Stimulated activated effector memory CD8-positive, alpha-beta T cell treated with anti-CD3 and anti-CD28 coated beads, Interleukin-12 subunit alpha, Interleukin-12 subunit beta, amount 100 ng/mL, for 72 hours (primary cell): Measurements from ENCODE around the gene ABHD6.
"Not testable (repeated sequence)": the region's sequence is repeated elsewhere in the genome, so short reads cannot be mapped to it uniquely, and the experiment has no call there.

Experiments
- ATAC-seq: fragments of 150-1000 bp; cut with Tn5 transposase; 2 replicates; pipeline ENCODE4 v1.10.0; 2021
- DNase-seq, 2 donors: peaks; one replicate each; pipeline ENCODE4 v3.0.0; 2021 to 2022; ENCODE audit warnings: low spot score in 2 of 2
- H3K27ac Mint-ChIP-seq: one replicate; pipeline ENCODE4 v1.8.0; 2022; ENCODE audit warnings: mild to moderate bottlenecking, mixed read lengths
- H3K36me3 Mint-ChIP-seq: one replicate; pipeline ENCODE4 v1.8.0; 2022; ENCODE audit warnings: mild to moderate bottlenecking, mixed read lengths
- H3K4me1 Mint-ChIP-seq: one replicate; pipeline ENCODE4 v1.8.0; 2022; ENCODE audit warnings: mixed read lengths
- H3K4me3 Mint-ChIP-seq: one replicate; pipeline ENCODE4 v1.8.0; 2022; ENCODE audit warnings: mild to moderate bottlenecking, mixed read lengths
- H3K9me3 Mint-ChIP-seq: one replicate; pipeline ENCODE4 v1.8.0; 2022; ENCODE audit warnings: mixed read lengths

Gene ABHD6

DNA sequence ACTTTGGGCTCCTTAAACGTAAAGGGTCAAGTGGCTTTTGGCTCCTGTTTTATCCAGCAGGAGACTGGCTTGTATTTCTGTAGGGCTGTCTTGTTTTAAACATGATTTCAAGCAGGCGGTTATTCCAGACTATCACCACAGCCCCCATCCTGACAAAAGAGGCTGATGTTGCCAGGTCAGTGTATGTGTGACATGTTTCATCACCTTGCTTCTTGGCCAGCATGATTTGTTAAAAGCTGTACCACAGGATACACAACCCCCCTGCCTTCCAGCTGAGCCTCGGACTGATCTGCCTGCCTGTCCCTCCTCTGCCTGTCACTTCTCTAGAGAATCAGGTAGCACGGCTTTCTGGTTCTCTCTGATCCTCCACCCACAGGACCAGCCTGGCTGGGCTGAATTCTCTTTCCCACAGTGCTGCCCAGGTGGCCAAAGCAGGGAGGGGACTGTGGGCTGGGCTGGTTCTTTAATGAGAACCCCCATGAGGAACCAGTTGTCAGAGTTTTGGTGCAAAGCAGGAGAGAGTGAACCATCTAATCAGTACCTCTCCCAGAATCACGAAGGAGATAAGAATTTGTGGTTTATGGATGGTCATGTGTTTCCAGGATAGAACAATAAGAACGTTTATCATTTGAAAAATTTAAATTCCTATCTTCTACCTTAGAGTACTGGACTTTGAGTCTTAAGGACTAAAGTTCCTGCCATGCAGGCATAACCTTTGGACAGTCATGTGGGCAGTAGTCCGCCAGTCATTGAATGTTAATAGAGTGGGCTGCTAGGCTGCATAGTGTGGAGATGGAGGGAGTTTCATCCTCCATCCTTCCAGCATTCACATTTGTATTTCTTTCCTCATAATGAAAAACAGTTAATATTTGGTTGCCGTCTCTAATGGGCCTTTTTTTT, 8.8 kb downstream of the ABHD6 start:
- ATAC-seq, result no peak
- no peaks in the 10 kb centered on the region for H3K36me3 Mint-ChIP-seq
- no peak overlapping the region for H3K4me3 Mint-ChIP-seq
- no peaks in the 10 kb centered on the region for H3K9me3 Mint-ChIP-seq
- DNase-seq, result no peak
- H3K4me1 Mint-ChIP-seq, result peaks cover 14% of the 10 kb centered on the region
- no peak overlapping the region for H3K27ac Mint-ChIP-seq

DNA sequence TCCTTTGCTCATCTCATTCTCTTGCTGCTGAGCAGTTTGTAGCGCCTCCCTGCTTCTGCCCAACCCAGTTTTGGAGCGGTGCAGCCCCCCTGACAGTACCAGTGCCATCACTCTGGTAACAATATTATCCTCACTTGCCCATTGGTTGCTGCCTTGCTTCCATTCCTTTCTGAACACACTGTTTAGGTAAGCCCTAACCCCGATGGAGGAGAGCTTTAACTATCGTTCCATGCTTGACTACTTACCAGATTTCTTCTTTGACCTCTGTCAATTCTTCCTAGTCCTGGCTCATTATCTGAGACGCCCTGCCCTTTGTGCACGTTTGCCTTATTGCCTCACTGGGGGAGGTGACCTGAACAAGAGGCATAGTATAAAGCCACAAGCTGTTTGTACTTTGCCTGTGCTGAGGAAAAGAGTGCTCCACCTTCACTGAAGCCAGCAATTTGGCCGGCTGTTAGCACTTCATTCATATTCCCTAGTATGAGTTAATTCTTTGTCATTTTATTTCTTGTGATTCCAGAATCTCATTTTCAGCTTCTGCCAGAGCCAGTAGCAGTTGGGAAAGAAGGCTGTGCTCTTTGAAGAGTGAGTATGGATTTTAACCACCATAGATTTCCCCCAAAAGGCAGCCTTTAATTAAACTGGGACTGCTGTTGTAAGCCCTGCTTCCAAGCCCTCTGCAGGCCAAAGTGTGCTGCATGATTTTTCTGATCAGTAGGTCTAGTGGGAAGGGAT, 11.9 kb downstream of the ABHD6 start:
- Mint-ChIP-seq H3K27ac (no peak overlapping the region), H3K9me3 (no peaks in the 10 kb centered on the region), H3K4me3 (no peak overlapping the region), H3K4me1 (peaks cover 13% of the 10 kb centered on the region), H3K36me3 (no peaks in the 10 kb centered on the region)
- no peak for ATAC-seq
- DNase-seq, result no peak

DNA sequence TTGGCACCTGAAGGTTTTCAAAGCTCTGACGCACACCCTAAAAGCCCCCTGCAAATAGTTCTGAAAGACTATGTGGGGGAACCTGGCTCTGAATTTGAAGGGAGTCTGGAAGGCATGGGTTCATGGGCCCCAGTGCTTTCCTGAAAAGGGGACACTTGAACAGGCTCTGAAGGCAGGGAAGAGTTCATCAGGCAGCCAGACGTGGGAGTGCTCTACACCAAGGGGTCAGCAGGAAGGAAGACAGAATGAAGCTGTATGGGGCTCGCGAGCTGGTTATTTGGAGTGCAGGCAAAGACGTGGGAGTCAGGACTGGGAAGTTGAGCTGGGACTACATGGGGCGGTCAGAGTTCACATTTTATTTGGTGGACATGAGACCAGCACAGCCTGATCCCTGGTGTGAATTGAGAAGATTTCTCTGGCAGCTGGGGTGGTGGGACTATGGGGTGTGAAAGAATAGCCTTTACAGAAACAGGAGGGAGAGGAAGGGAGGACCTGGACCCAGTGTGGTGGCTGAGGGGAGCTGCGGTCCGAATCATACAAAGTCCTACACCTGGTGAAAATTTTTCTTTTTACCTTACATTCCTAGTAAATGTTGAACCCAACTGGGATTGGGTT, 12.6 kb downstream of the ABHD6 start:
- Mint-ChIP-seq H3K9me3 (no peaks in the 10 kb centered on the region), H3K36me3 (no peaks in the 10 kb centered on the region), H3K4me1 (peaks cover 13% of the 10 kb centered on the region), H3K4me3 (no peak overlapping the region), H3K27ac (no peak overlapping the region)
- ATAC-seq (no peak), DNase-seq (no peak)

GRCh38 chr3:58251631-58252035, 14.0 kb downstream of the ABHD6 start:
- Mint-ChIP-seq H3K27ac (no peak overlapping the region), H3K36me3 (no peaks in the 10 kb centered on the region), H3K9me3 (no peaks in the 10 kb centered on the region), H3K4me1 (peaks cover 13% of the 10 kb centered on the region), H3K4me3 (no peak overlapping the region)
- ATAC-seq, result no peak
- DNase-seq, result no peak

GRCh38 chr3:58254144-58254543, 16.6 kb downstream of the ABHD6 start:
- Mint-ChIP-seq H3K4me3 (no peak overlapping the region), H3K4me1 (peaks cover 12% of the 10 kb centered on the region), H3K36me3 (peaks cover 12% of the 10 kb centered on the region), H3K27ac (no peak overlapping the region), H3K9me3 (no peaks in the 10 kb centered on the region)
- ATAC-seq, result no peak
- no peak for DNase-seq

- Mint-ChIP-seq H3K4me1 (peaks cover 15% of the 10 kb centered on the region), H3K4me3 (no peak overlapping the region), H3K9me3 (no peaks in the 10 kb centered on the region), H3K36me3 (peaks cover 12% of the 10 kb centered on the region), H3K27ac (no peak overlapping the region)
- no peak for DNase-seq
- no peak for ATAC-seq
Observed at GRCh38 chr3:58256061-58256460, 18.5 kb downstream of the ABHD6 start.

- no peak for DNase-seq
- H3K4me3 Mint-ChIP-seq, result no peak overlapping the region
- no peak for ATAC-seq
- H3K27ac Mint-ChIP-seq, result no peak overlapping the region
- peaks cover 12% of the 10 kb centered on the region for H3K36me3 Mint-ChIP-seq
- H3K9me3 Mint-ChIP-seq, result no peaks in the 10 kb centered on the region
- H3K4me1 Mint-ChIP-seq, result peaks cover 15% of the 10 kb centered on the region
Observed at GRCh38 chr3:58256511-58256910, 18.9 kb downstream of the ABHD6 start.

GRCh38 chr3:58258392-58259055, 20.9 kb downstream of the ABHD6 start:
- Mint-ChIP-seq H3K9me3 (no peaks in the 10 kb centered on the region), H3K4me1 (peaks cover 8% of the 10 kb centered on the region), H3K36me3 (peaks cover 12% of the 10 kb centered on the region), H3K4me3 (no peak overlapping the region), H3K27ac (no peak overlapping the region)
- ATAC-seq (no peak), DNase-seq (no peak)

GRCh38 chr3:58260261-58260731, 22.7 kb downstream of the ABHD6 start:
- Mint-ChIP-seq H3K4me1 (peaks cover 8% of the 10 kb centered on the region), H3K9me3 (no peaks in the 10 kb centered on the region), H3K27ac (no peak overlapping the region), H3K4me3 (no peak overlapping the region), H3K36me3 (peaks cover 12% of the 10 kb centered on the region)
- ATAC-seq, result peak; percentile 99
- DNase-seq, result no peak

DNA sequence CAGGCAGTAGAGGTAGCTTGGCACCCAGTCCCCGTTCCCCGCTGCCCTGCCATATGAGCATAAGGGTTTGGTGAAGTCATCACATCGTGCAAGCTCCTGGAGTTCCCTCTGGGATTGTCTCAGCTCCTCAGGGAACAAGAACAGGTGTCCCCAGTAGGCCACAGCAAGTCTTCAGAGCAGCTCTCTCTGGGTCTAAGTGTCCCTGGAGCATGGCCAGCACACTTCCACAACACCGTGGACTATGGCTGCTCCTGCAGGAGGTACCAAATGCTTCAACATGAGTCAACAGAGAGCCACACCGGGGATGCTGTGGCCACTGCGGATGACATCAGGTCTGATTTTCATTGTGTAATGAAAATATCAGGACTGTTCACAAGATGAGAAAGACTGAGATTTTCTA, 23.1 kb downstream of the ABHD6 start:
- no peak overlapping the region for H3K27ac Mint-ChIP-seq
- peaks cover 8% of the 10 kb centered on the region for H3K4me1 Mint-ChIP-seq
- no peaks in the 10 kb centered on the region for H3K9me3 Mint-ChIP-seq
- peaks cover 12% of the 10 kb centered on the region for H3K36me3 Mint-ChIP-seq
- ATAC-seq, result peak; percentile 84
- H3K4me3 Mint-ChIP-seq, result no peak overlapping the region
- no peak for DNase-seq

DNA sequence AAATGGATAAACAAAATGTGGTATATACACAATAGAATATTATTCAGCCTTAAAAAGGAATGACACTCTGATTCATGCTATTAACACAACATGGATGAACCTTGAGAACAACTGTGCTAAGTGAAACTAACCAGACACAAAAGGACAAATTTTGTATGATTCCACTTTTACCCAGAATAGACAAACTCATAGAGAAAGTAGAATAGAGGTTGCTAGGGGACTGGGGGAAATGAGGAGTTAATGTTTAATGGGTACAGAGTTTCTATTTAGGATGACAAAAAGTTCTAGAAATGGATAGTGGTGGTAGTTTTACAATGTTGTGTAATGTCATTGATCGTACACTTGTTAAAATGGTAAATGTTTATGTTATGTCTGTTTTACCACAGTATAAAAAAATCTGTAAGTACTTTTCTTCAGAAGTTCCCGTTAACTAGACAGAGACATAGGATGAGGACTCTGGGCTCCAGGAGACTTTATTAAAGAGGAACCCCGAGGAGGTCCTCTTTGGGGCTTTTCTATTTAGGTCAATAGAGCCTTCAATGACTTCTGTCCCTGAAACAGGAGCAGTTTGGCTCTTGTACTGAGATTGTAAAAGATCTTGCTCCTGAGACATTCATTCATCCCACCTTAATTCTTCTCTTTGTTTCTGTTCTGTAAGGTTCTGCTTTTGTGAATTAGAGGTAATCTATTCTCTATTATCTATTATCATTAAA, 24.5 kb downstream of the ABHD6 start:
- H3K4me3 Mint-ChIP-seq, result no peak overlapping the region
- H3K27ac Mint-ChIP-seq, result no peak overlapping the region
- H3K4me1 Mint-ChIP-seq, result peaks cover 8% of the 10 kb centered on the region
- H3K36me3 Mint-ChIP-seq, result peaks cover 10% of the 10 kb centered on the region
- ATAC-seq (no peak), DNase-seq (no peak)
- H3K9me3 Mint-ChIP-seq, result no peaks in the 10 kb centered on the region

GRCh38 chr3:58266577-58266976, 29.0 kb downstream of the ABHD6 start:
- no peak overlapping the region for H3K4me3 Mint-ChIP-seq
- H3K36me3 Mint-ChIP-seq, result no peaks in the 10 kb centered on the region
- no peak overlapping the region for H3K27ac Mint-ChIP-seq
- H3K9me3 Mint-ChIP-seq, result no peaks in the 10 kb centered on the region
- H3K4me1 Mint-ChIP-seq, result no peaks in the 10 kb centered on the region
- DNase-seq (no peak), ATAC-seq (no peak)

- not testable (repeated sequence) for H3K9me3 Mint-ChIP-seq, H3K4me3 Mint-ChIP-seq, H3K4me1 Mint-ChIP-seq, H3K36me3 Mint-ChIP-seq, ATAC-seq, DNase-seq
- peak overlapping the region; percentile 69 for H3K27ac Mint-ChIP-seq
Observed at GRCh38 chr3:58267543-58267942, 30.0 kb downstream of the ABHD6 start.

DNA sequence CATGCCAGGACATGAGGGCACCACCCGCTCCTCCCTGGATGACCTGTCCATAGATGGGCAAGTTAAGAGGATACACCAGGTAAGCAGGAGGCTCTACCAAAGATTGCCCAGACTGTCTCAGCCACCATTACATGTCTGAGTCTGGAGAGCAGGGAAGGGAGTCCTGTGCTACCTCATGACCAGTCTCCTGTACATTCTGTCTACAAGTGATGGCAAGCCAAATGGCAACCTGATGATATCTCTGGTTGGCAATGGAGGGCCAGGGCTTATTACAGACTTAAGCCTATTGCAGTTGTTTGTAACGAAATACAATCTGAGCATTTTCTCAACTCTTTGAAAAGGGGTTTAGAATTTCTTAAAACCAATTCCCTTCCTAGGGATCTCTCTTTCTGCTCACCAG, 31.8 kb downstream of the ABHD6 start:
- no peaks in the 10 kb centered on the region for H3K36me3 Mint-ChIP-seq
- peaks cover 6% of the 10 kb centered on the region for H3K4me1 Mint-ChIP-seq
- no peak overlapping the region for H3K27ac Mint-ChIP-seq
- H3K9me3 Mint-ChIP-seq, result no peaks in the 10 kb centered on the region
- H3K4me3 Mint-ChIP-seq, result no peak overlapping the region
- ATAC-seq (no peak), DNase-seq (no peak)

DNA sequence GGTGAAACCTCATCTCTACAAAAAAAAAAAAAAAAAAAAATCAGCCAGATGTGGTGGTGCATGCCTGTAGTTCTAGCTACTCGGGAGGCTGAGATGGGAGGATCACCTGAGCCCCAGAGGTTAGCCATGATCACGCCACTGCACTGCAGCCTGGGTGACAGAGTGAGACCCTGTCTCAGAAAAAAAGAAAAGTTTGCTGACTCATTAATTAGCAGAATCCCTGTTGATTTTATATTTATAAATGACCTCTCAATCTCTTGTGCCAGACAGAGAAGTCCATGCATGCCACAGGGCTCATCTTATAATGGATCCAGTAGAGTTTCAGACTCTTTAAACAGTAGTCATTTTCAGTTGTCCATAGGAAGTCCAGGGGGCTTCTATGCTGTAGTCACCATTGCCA, 32.9 kb downstream of the ABHD6 start:
- no peak overlapping the region for H3K27ac Mint-ChIP-seq
- H3K9me3 Mint-ChIP-seq, result no peaks in the 10 kb centered on the region
- H3K36me3 Mint-ChIP-seq, result no peaks in the 10 kb centered on the region
- H3K4me3 Mint-ChIP-seq, result no peak overlapping the region
- no peak for ATAC-seq
- DNase-seq, result no peak
- peaks cover 6% of the 10 kb centered on the region for H3K4me1 Mint-ChIP-seq
